Neural cell (in vitro differentiated cells): Measurements from ENCODE around the gene ADM2. TPM values are rescaled to one million over a fixed set of nuclear protein-coding genes. Genes with fewer than 3 reads are reported as not detected.

ENCODE experiments used
- H2AFZ ChIP-seq: fragments of 200-600, 300-800 bp; sonication (generic), shearing (Covaris generic); 2 replicates; pipeline ENCODE4 v1.6.0; 2014; ENCODE audit warnings: low read depth, mild to moderate bottlenecking, antibody characterized with exemption, low read length, moderate library complexity
- H3F3A ChIP-seq: fragments of 200-600 bp; shearing (Covaris generic); 2 replicates; pipeline ENCODE4 v1.6.1; 2016; ENCODE audit warnings: mild to moderate bottlenecking, moderate library complexity, mixed read lengths, antibody characterized with exemption, low read length; ENCODE audit not compliant: insufficient read depth, poor library complexity, severe bottlenecking
- H3K27ac ChIP-seq: fragments of 200-600, 300-800 bp; sonication (generic), shearing (Covaris generic); 2 replicates; pipeline ENCODE4 v1.5.1; 2014; ENCODE audit warnings: mild to moderate bottlenecking, low read length, moderate library complexity
- H3K27me3 ChIP-seq: fragments of 300-800, 200-600 bp; sonication (generic), shearing (Covaris generic); 2 replicates; pipeline ENCODE4 v1.6.0; 2014; ENCODE audit warnings: mild to moderate bottlenecking, low read depth, low read length, moderate library complexity; ENCODE audit not compliant: insufficient read depth
- H3K36me3 ChIP-seq: fragments of 300-800, 200-600 bp; sonication (generic), shearing (Covaris generic); 2 replicates; pipeline ENCODE4 v1.5.1; 2014; ENCODE audit warnings: mild to moderate bottlenecking, antibody characterized with exemption, low read length, moderate library complexity; ENCODE audit not compliant: insufficient read depth
- H3K4me2 ChIP-seq: fragments of 300-800, 200-600 bp; sonication (generic), shearing (Covaris generic); 2 replicates; pipeline ENCODE4 v1.6.0; 2014; ENCODE audit warnings: mild to moderate bottlenecking, low read length
- H3K4me3 ChIP-seq: fragments of 300-800, 200-600 bp; sonication (generic), shearing (Covaris generic); 2 replicates; pipeline ENCODE4 v1.5.1; 2014; ENCODE audit warnings: mild to moderate bottlenecking, low read length, moderate library complexity
- H3K79me2 ChIP-seq: fragments of 200-600 bp; shearing (Covaris generic); replicated peaks from 2 replicates; pipeline ENCODE4 v1.6.0; 2014; ENCODE audit warnings: mild to moderate bottlenecking, low read length, moderate library complexity; ENCODE audit not compliant: insufficient read depth
- H3K9ac ChIP-seq: fragments of 300-800, 200-600 bp; sonication (generic), shearing (Covaris generic); 2 replicates; pipeline ENCODE4 v1.6.1; 2016; ENCODE audit warnings: mild to moderate bottlenecking, low read length, mixed read lengths
- H3K9me2 ChIP-seq: fragments of 200-600 bp; shearing (Covaris generic); 2 replicates; pipeline ENCODE4 v1.6.1; 2016; ENCODE audit warnings: mild to moderate bottlenecking, low read length, mixed read lengths; ENCODE audit not compliant: insufficient read depth
- H3K9me3 ChIP-seq: fragments of 200-600, 300-800 bp; sonication (generic), shearing (Covaris generic); 2 replicates; pipeline ENCODE4 v1.6.1; 2016; ENCODE audit warnings: mild to moderate bottlenecking, mixed run types, low read length, moderate library complexity, mixed read lengths
- H4K20me1 ChIP-seq: fragments of 200-600 bp; shearing (Covaris generic); 2 replicates; pipeline ENCODE4 v1.6.1; 2016; ENCODE audit warnings: mild to moderate bottlenecking, mixed run types; ENCODE audit not compliant: insufficient read depth
- CTCF ChIP-seq: fragments of 450-650 bp; IDR thresholded peaks from 2 replicates; pipeline ENCODE4 v1.5.1; 2014; ENCODE audit warnings: antibody characterized with exemption, mild to moderate bottlenecking, moderate library complexity; ENCODE audit not compliant: poor library complexity, severe bottlenecking
- EP300 ChIP-seq: fragments of 450-650 bp; conservative IDR thresholded peaks from 2 replicates; pipeline ENCODE4 v1.6.1; 2014; ENCODE audit warnings: antibody characterized with exemption, mild to moderate bottlenecking, moderate library complexity; ENCODE audit not compliant: poor library complexity, severe bottlenecking
- EZH2 ChIP-seq: fragments of 200-600, 300-800 bp; shearing (Covaris generic), sonication (generic); IDR thresholded peaks from 2 replicates; pipeline ENCODE4 v1.6.1; 2014; ENCODE audit warnings: antibody characterized with exemption, low read length, borderline replicate concordance, mild to moderate bottlenecking; ENCODE audit not compliant: insufficient read depth, poor library complexity, severe bottlenecking
- MXI1 ChIP-seq: fragments of 450-650 bp; conservative IDR thresholded peaks from 2 replicates; pipeline ENCODE4 v1.6.1; 2014; ENCODE audit warnings: antibody characterized with exemption, mild to moderate bottlenecking; ENCODE audit not compliant: poor library complexity, severe bottlenecking
- POLR2AphosphoS5 ChIP-seq: IDR thresholded peaks from 2 replicates; pipeline ENCODE4 v1.6.1; 2012
- RAD21 ChIP-seq: fragments of 450-650 bp; conservative IDR thresholded peaks from 2 replicates; pipeline ENCODE4 v1.6.1; 2014; ENCODE audit warnings: antibody characterized with exemption, mild to moderate bottlenecking, moderate library complexity
- REST ChIP-seq: IDR thresholded peaks from 2 replicates; pipeline ENCODE4 v1.6.1; 2012; ENCODE audit warnings: borderline replicate concordance
- SMC3 ChIP-seq: fragments of 450-650 bp; conservative IDR thresholded peaks from 2 replicates; pipeline ENCODE4 v1.6.1; 2014; ENCODE audit warnings: antibody characterized with exemption, mild to moderate bottlenecking, moderate library complexity; ENCODE audit not compliant: poor library complexity
- TAF1 ChIP-seq: IDR thresholded peaks from 2 replicates; pipeline ENCODE4 v1.6.1; 2012; ENCODE audit warnings: low read depth
- polyA plus RNA-seq: library from polyadenylated mRNA; depleted of rRNA; stranded (reverse); fragments of >200 nt; gene quantifications from 2 replicates; pipeline ENCODE4 v1.2.3, GENCODE V29; 2014

ADM2 gene
- polyA plus RNA-seq, 1 donor from 2014 or later, result not detected

- Histone ChIP-seq H3K36me3 (no peaks in the 10 kb centered on the region), H3F3A (no peaks in the 10 kb centered on the region), H3K9me2 (no peaks in the 10 kb centered on the region), H3K27me3 (no peaks in the 10 kb centered on the region), H3K27ac (no peak overlapping the region), H2AFZ (no peak overlapping the region), H3K79me2 (peaks cover 32% of the 10 kb centered on the region), H3K9me3 (no peaks in the 10 kb centered on the region), H4K20me1 (peaks cover 41% of the 10 kb centered on the region), H3K4me3 (no peak overlapping the region), H3K4me2 (no peak overlapping the region), H3K9ac (no peak overlapping the region)
- no peak for TF ChIP-seq CTCF
- TF ChIP-seq MXI1, result no peak
- no peak for TF ChIP-seq EZH2
- no peak for TF ChIP-seq EP300
- no peak for TF ChIP-seq REST
- TF ChIP-seq TAF1, result no peak
- no peak for TF ChIP-seq POLR2AphosphoS5
- TF ChIP-seq RAD21, result no peak
- no peak for TF ChIP-seq SMC3
These were observed 12.7 kb upstream of the ADM2 start for GRCh38 chr22:50468626-50469025.

GRCh38 chr22:50469377-50470305 is 11.7 kb upstream of the ADM2 start:
- Histone ChIP-seq H3K9ac (no peak overlapping the region), H3K4me3 (no peak overlapping the region)

More at GRCh38 chr22:50469377-50470305, 11.7 kb upstream of the ADM2 start:
- Histone ChIP-seq H2AFZ (no peak overlapping the region), H3K4me2 (no peak overlapping the region), H3K9me3 (no peaks in the 10 kb centered on the region), H3K79me2 (peaks cover 39% of the 10 kb centered on the region), H3K36me3 (no peaks in the 10 kb centered on the region), H4K20me1 (peaks cover 46% of the 10 kb centered on the region), H3K27ac (no peak overlapping the region), H3K27me3 (no peaks in the 10 kb centered on the region), H3F3A (no peaks in the 10 kb centered on the region), H3K9me2 (no peaks in the 10 kb centered on the region)
- TF ChIP-seq REST, result no peak
- TF ChIP-seq TAF1, result no peak
- TF ChIP-seq CTCF, result no peak
- TF ChIP-seq SMC3, result no peak
- no peak for TF ChIP-seq MXI1
- no peak for TF ChIP-seq EP300
- TF ChIP-seq POLR2AphosphoS5, result no peak
- no peak for TF ChIP-seq EZH2
- no peak for TF ChIP-seq RAD21
